Measurements from ENCODE around the gene CPXM2. TPM values are rescaled to one million over a fixed set of nuclear protein-coding genes. Genes with fewer than 3 reads are reported as not detected.

Gene CPXM2
- total RNA-seq, 1 experiment from 2014 or later: not detected

DNA sequence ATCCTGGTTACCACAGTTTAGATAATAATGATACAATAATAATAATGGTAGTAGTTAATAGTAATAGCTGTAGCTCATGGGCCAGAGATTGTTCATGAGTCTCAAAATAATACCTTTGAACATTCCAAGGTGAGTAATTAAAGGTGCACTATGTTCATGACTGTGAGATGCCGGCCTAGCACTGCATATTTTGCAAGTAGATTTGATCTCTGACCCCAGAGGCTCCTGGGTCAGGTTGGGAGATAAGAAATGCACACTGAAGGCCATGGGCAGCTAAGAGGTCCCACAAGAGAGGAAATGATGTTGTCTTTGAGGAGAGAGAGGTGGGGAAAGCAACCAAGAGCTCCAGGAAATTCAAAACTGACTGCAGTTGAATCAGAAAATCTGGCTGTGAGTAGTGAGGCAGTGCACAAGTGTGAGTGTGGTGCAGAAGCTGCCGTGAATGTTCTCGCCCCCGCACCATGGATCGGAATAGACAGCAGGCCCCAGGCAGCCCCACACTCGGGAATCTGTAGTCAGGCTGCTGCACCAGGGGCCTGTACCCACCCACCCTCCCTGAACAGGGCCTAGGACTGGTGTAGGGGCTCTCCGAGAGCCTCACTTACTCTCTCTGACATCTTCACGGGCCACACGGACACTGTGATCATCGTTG, 11.9 kb downstream of the CPXM2 start:
- Histone ChIP-seq H3K4me1 (no peaks in the 10 kb centered on the region), H3K36me3 (ENCODE audit: control insufficient read depth, insufficient read depth, low read length) (no peaks in the 10 kb centered on the region), H3K4me3 (ENCODE audit: low read depth, low read length) (no peak overlapping the region), H3K9me3 (peaks cover 4% of the 10 kb centered on the region; the same call in 1 of the 2 replicates), H3K27me3 (replicated peaks; ENCODE audit: control insufficient read depth, insufficient read depth, low read length) (no peaks in the 10 kb centered on the region)
- Mint-ChIP-seq H3K9me3 (ENCODE audit: unreplicated experiment) (no peaks in the 10 kb centered on the region), H3K36me3 (ENCODE audit: insufficient read depth, unreplicated experiment) (no peaks in the 10 kb centered on the region), H3K27ac (ENCODE audit: unreplicated experiment) (no peak overlapping the region), H3K4me1 (ENCODE audit: low read depth, unreplicated experiment) (peaks cover 6% of the 10 kb centered on the region), H3K27me3 (ENCODE audit: insufficient read depth, unreplicated experiment) (no peaks in the 10 kb centered on the region), H3K4me3 (ENCODE audit: unreplicated experiment) (no peak overlapping the region)
- CTCF ChIA-PET: no interaction called here
- DNase-seq: no peak
- intact Hi-C loops (cut with micrococcal nuclease; ENCODE audit: unreplicated experiment): no loop called here
- no peak for TF ChIP-seq CTCF (IDR thresholded peaks at IDR 0.05; ENCODE audit: insufficient read depth in 1 of 2, low read depth in 1 of 2, low read length in 1 of 2, severe bottlenecking in 1 of 2, unreplicated experiment in 1 of 2)
- BruUV-seq (replicated peaks): no TSS peak
- POLR2A ChIA-PET: no interaction called here

GRCh38 chr10:123878666-123879303, 12.8 kb downstream of the CPXM2 start:
- CTCF ChIA-PET: no interaction called here
- no TSS peak for BruUV-seq (replicated peaks)
- H3K27me3 ChIP-seq (replicated peaks; ENCODE audit: control insufficient read depth, insufficient read depth, low read length): no peaks in the 10 kb centered on the region
- POLR2A ChIA-PET: no interaction called here
- no peak overlapping the region for H3K27ac Mint-ChIP-seq (ENCODE audit: unreplicated experiment)
- H3K9me3 Mint-ChIP-seq (ENCODE audit: unreplicated experiment): no peaks in the 10 kb centered on the region
- peaks cover 6% of the 10 kb centered on the region for H3K4me1 Mint-ChIP-seq (ENCODE audit: low read depth, unreplicated experiment)
- H3K36me3 Mint-ChIP-seq (ENCODE audit: insufficient read depth, unreplicated experiment): no peaks in the 10 kb centered on the region
- DNase-seq: no peak
- no peaks in the 10 kb centered on the region for H3K36me3 ChIP-seq (ENCODE audit: control insufficient read depth, insufficient read depth, low read length)
- TF ChIP-seq CTCF (IDR thresholded peaks at IDR 0.05; ENCODE audit: insufficient read depth in 1 of 2, low read depth in 1 of 2, low read length in 1 of 2, severe bottlenecking in 1 of 2, unreplicated experiment in 1 of 2): no peak
- no peak overlapping the region for H3K4me3 ChIP-seq (ENCODE audit: low read depth, low read length)
- H3K27me3 Mint-ChIP-seq (ENCODE audit: insufficient read depth, unreplicated experiment): no peaks in the 10 kb centered on the region
- H3K9me3 ChIP-seq: peaks cover 4% of the 10 kb centered on the region; the same call in 1 of the 2 replicates
- H3K4me1 ChIP-seq: no peaks in the 10 kb centered on the region
- intact Hi-C loops (cut with micrococcal nuclease; ENCODE audit: unreplicated experiment): no loop called here
- H3K4me3 Mint-ChIP-seq (ENCODE audit: unreplicated experiment): no peak overlapping the region

- intact Hi-C loops (cut with micrococcal nuclease; ENCODE audit: unreplicated experiment): no loop called here
- H3K4me3 Mint-ChIP-seq (ENCODE audit: unreplicated experiment): no peak overlapping the region
- H3K27me3 Mint-ChIP-seq (ENCODE audit: insufficient read depth, unreplicated experiment): peaks cover 6% of the 10 kb centered on the region
- no peak for TF ChIP-seq CTCF (IDR thresholded peaks at IDR 0.05; ENCODE audit: insufficient read depth in 1 of 2, low read depth in 1 of 2, low read length in 1 of 2, severe bottlenecking in 1 of 2, unreplicated experiment in 1 of 2)
- no peaks in the 10 kb centered on the region for H3K4me1 ChIP-seq
- H3K9me3 ChIP-seq: peaks cover 7% of the 10 kb centered on the region; the same call in 1 of the 2 replicates
- no peak overlapping the region for H3K4me3 ChIP-seq (ENCODE audit: low read depth, low read length)
- POLR2A ChIA-PET: no interaction called here
- DNase-seq: no peak
- CTCF ChIA-PET: interaction anchor here (0.6 kb wide), 1 partner anchor 870 kb away, joined by 3 read pairs; no protein-coding TSS in a partner anchor
- H3K9me3 Mint-ChIP-seq (ENCODE audit: unreplicated experiment): peaks cover 16% of the 10 kb centered on the region
- no TSS peak for BruUV-seq (replicated peaks)
- no peak overlapping the region for H3K27ac Mint-ChIP-seq (ENCODE audit: unreplicated experiment)
- H3K36me3 ChIP-seq (ENCODE audit: control insufficient read depth, insufficient read depth, low read length): no peaks in the 10 kb centered on the region
- peaks cover 6% of the 10 kb centered on the region for H3K36me3 Mint-ChIP-seq (ENCODE audit: insufficient read depth, unreplicated experiment)
- no peaks in the 10 kb centered on the region for H3K27me3 ChIP-seq (replicated peaks; ENCODE audit: control insufficient read depth, insufficient read depth, low read length)
- no peaks in the 10 kb centered on the region for H3K4me1 Mint-ChIP-seq (ENCODE audit: low read depth, unreplicated experiment)
Measured at GRCh38 chr10:123870260-123870659, 21.3 kb downstream of the CPXM2 start.

Measured in Caco-2 (cell line).